Natural killer cell treated with Interleukin-12 subunit alpha and Interleukin-12 subunit beta and Interleukin-15 and Interleukin-18, amount 100 ng/mL, for 72 hours (primary cell): ENCODE data around the gene SYNM. TPM values are rescaled to one million over a fixed set of nuclear protein-coding genes. Genes with fewer than 3 reads are reported as not detected.

Experiments
- ATAC-seq, 2 donors: fragments of 150-1000 bp; cut with Tn5 transposase in 1 of 2; sonication (Bioruptor Pico), chemical (Tn5 transposase) in 1 of 2; 2 replicates each; pipeline ENCODE4 v1.10.0; 2021
- DNase-seq: peaks from one replicate; pipeline ENCODE4 v3.0.0; 2022; ENCODE audit warnings: low spot score
- H3K27ac Mint-ChIP-seq, 2 donors: 1 replicate in 1 of 2; 2 replicates in 1 of 2; pipeline ENCODE4 v1.8.0; 2022; ENCODE audit warnings: mixed read lengths in 2 of 2, mild to moderate bottlenecking in 1 of 2, moderate library complexity in 1 of 2
- H3K27me3 Mint-ChIP-seq, 2 donors: 1 replicate in 1 of 2; 2 replicates in 1 of 2; pipeline ENCODE4 v1.8.0; 2022; ENCODE audit warnings: mixed read lengths in 2 of 2
- H3K36me3 Mint-ChIP-seq: one replicate; pipeline ENCODE4 v1.8.0; 2022; ENCODE audit warnings: mixed read lengths
- H3K4me1 Mint-ChIP-seq, 2 donors: 1 replicate in 1 of 2; 2 replicates in 1 of 2; pipeline ENCODE4 v1.8.0; 2022; ENCODE audit warnings: low read depth in 2 of 2, mixed read lengths in 2 of 2, mild to moderate bottlenecking in 1 of 2
- H3K4me3 Mint-ChIP-seq: one replicate; pipeline ENCODE4 v1.8.0; 2022; ENCODE audit warnings: mixed read lengths
- H3K9me3 Mint-ChIP-seq: 2 replicates; pipeline ENCODE4 v1.8.0; 2022; ENCODE audit warnings: mixed read lengths
- total RNA-seq, 2 donors: library from RNA; stranded (reverse); gene quantifications; one replicate each; pipeline ENCODE4 v1.2.3, GENCODE V29; 2022

Gene SYNM
- total RNA-seq, 2 donors from 2014 or later, result 0.20 to 0.26 TPM

DNA sequence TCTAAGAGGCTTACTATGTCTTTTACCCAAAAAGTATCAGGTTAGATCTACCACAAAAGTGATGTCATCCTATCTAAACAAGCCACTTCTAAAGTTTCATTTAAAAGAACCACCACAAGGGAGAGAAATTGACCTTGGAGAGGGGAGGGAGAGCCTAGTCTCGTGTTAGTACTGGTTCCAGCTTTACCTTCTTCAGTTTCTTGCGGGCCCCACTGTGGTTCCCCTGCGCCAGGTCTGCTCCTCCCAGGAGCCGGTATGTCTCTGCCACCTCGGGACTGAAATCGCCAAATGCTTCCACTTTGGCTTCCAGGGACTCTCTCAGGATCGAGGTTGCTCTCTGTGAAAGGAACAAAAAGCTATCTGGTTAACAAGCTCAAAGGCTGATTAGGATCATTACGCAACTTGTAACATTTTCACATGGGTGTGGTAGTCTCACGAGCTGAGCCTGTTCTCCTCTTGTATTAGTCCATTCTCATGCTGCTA is 51.1 kb downstream of the SYNM start:
- Mint-ChIP-seq H3K27me3 (peaks cover 0 to 7% of the 10 kb centered on the region in 2 donors), H3K36me3 (no peaks in the 10 kb centered on the region), H3K4me3 (no peak overlapping the region), H3K9me3 (no peaks in the 10 kb centered on the region), H3K4me1 (no peaks in the 10 kb centered on the region), H3K27ac (no peak overlapping the region)
- ATAC-seq (peak in 1 of 2 donors; percentile 9), DNase-seq (no peak)

GRCh38 chr15:99157456-99157855 is 52.6 kb downstream of the SYNM start:
- H3K36me3 Mint-ChIP-seq, result no peaks in the 10 kb centered on the region
- no peak for DNase-seq
- no peak overlapping the region for H3K4me3 Mint-ChIP-seq
- no peak for ATAC-seq
- H3K4me1 Mint-ChIP-seq, result no peaks in the 10 kb centered on the region
- H3K27me3 Mint-ChIP-seq, result peaks cover 0 to 7% of the 10 kb centered on the region in 2 donors
- H3K9me3 Mint-ChIP-seq, result no peaks in the 10 kb centered on the region
- H3K27ac Mint-ChIP-seq, result no peak overlapping the region

DNA sequence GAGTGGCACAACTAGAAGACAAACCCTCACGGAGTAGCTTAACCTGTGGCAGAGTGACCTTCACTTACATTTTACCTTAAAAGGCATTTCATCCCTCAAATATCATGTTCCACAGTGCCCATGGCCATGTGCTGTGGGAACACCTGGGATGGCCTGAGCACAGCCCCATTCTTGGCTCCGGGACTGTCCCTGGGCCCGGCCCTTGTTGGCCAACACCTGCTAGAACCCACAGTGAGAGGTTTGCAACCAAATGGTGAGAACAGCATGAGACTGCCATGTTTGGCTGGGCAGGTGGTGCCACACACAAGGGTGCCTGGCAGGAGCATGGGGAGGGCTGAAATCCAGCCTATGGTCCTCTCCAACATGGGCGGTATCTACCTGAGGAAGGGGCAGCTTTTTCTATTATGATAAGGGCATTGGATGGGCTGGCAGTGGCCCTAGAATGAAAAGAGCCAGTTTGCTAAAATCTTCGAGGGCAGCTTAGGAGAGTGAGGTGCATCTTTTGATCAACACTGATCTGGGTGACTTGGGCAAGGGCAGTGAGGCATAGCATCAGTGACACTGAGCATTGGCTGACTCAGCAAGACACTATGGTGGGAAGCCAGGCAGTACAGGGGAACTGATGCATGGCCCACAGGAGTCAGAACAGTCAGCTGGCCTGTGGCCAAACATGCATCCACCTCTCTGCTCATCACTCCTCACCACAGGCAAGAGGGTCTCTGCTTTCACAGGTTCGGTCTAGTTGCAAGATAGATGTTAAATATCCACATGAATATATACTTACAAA is 53.9 kb downstream of the SYNM start:
- H3K9me3 Mint-ChIP-seq, result no peaks in the 10 kb centered on the region
- H3K27me3 Mint-ChIP-seq, result peaks cover 0 to 7% of the 10 kb centered on the region in 2 donors
- no peak overlapping the region for H3K27ac Mint-ChIP-seq
- no peak overlapping the region for H3K4me3 Mint-ChIP-seq
- ATAC-seq (peak; percentile 34 to 53), DNase-seq (no peak)
- H3K4me1 Mint-ChIP-seq, result peaks cover 0 to 3% of the 10 kb centered on the region in 2 donors
- H3K36me3 Mint-ChIP-seq, result no peaks in the 10 kb centered on the region

DNA sequence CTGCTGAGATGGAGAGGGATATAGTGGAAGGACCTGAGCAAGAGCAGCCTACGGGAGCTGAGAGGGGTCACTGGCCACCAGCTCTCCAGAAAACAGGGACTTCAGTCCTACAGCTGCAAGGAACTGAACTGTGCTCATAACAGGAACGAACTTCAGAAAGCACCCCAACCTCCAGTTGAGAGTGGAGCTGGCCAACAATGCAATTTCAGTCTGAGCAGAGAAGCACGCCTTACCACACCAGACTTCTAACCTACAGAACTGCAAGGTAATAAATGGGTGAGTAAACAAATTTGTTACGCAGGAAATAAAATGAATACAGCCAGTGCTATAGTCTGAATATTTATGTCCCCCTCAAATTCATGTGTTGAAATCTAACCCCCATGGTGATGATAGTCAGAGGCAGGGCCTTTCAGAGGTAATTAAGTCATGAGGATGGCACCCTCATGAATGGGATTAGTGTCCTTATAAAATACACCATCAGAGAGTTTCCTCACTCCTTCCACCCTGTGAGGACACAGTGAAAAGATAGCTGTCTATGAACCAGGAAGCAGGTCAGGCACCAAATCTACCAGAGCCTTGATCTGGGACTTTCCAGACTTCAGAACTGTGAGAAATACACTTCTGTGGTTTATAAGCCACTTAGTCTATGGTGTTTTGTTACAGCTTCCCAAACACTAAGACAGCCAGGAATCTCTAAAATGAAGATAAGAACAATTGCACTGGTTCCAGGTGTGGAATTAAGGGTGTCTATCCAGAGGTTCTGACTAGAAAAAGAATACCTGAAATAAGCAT is 58.6 kb downstream of the SYNM start:
- Mint-ChIP-seq H3K4me1 (peaks cover 0 to 3% of the 10 kb centered on the region in 2 donors), H3K9me3 (no peaks in the 10 kb centered on the region)
- DNase-seq, result no peak

DNA sequence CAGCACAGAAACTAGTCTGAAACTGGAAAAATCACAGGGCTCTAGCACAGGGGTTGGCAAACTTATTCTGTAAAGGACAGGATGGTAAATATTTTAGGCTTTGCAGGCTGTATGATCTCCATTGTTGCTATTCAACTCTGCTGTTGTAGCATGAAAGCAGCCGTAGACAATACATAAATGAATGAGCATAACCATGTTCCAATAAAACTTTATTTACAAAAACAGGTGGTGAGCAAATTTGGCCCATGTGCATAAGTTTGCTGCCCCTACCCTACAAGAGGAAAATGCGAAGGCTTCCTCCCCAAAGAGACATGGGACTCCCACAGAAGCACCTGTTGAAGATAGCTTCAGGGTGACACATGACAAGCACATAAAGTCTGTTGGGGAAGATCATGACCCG is 59.2 kb downstream of the SYNM start:
- Mint-ChIP-seq H3K9me3 (no peaks in the 10 kb centered on the region), H3K4me3 (no peak overlapping the region), H3K27ac (no peak overlapping the region), H3K27me3 (peaks cover 0 to 2% of the 10 kb centered on the region in 2 donors), H3K36me3 (no peaks in the 10 kb centered on the region), H3K4me1 (peaks cover 0 to 3% of the 10 kb centered on the region in 2 donors)
- ATAC-seq, result no peak
- DNase-seq, result no peak

More for the DNA sequence above, 58.6 kb downstream of the SYNM start:
- Mint-ChIP-seq H3K4me3 (no peak overlapping the region), H3K36me3 (no peaks in the 10 kb centered on the region), H3K27me3 (peaks cover 0 to 2% of the 10 kb centered on the region in 2 donors), H3K27ac (no peak overlapping the region)
- ATAC-seq, result no peak

GRCh38 chr15:99165020-99165790 is 60.3 kb downstream of the SYNM start:
- DNase-seq, result no peak
- H3K27ac Mint-ChIP-seq, result no peak overlapping the region
- H3K4me3 Mint-ChIP-seq, result no peak overlapping the region
- ATAC-seq, result no peak
- no peaks in the 10 kb centered on the region for H3K9me3 Mint-ChIP-seq
- H3K4me1 Mint-ChIP-seq, result peaks cover 0 to 3% of the 10 kb centered on the region in 2 donors
- H3K36me3 Mint-ChIP-seq, result no peaks in the 10 kb centered on the region
- H3K27me3 Mint-ChIP-seq, result no peaks in the 10 kb centered on the region

GRCh38 chr15:99165956-99166689 is 61.2 kb downstream of the SYNM start:
- DNase-seq, result no peak
- no peak overlapping the region for H3K4me3 Mint-ChIP-seq
- no peak for ATAC-seq
- H3K36me3 Mint-ChIP-seq, result no peaks in the 10 kb centered on the region
- H3K9me3 Mint-ChIP-seq, result no peaks in the 10 kb centered on the region
- H3K27me3 Mint-ChIP-seq, result no peaks in the 10 kb centered on the region
- H3K4me1 Mint-ChIP-seq, result peaks cover 0 to 3% of the 10 kb centered on the region in 2 donors
- H3K27ac Mint-ChIP-seq, result no peak overlapping the region

GRCh38 chr15:99167201-99167600 is 62.3 kb downstream of the SYNM start:
- Mint-ChIP-seq H3K4me3 (no peak overlapping the region), H3K4me1 (peaks cover 0 to 3% of the 10 kb centered on the region in 2 donors), H3K9me3 (no peaks in the 10 kb centered on the region), H3K36me3 (no peaks in the 10 kb centered on the region), H3K27me3 (no peaks in the 10 kb centered on the region), H3K27ac (no peak overlapping the region)
- DNase-seq (no peak), ATAC-seq (no peak)

DNA sequence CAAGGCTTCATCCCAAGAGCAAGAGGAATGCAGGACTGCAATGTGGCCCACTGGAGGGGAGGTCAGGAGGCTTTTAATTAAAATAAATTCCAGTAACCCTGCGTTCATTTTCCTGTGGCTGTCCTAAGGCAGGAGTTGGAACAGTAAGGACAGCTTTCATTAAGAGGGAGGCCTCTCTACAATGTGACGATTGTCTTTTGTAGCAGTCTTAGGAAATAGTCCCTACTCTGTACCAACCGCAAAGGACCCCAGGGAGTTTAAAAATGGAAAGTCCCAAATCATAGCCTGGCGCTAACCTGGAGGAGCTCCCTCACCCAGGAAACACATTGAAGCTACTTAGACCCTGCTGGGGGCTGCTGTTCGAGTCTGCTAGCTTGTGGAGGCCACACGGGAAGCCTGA is 62.8 kb downstream of the SYNM start:
- no peaks in the 10 kb centered on the region for H3K27me3 Mint-ChIP-seq
- no peak overlapping the region for H3K27ac Mint-ChIP-seq
- ATAC-seq, result no peak
- H3K4me1 Mint-ChIP-seq, result peaks cover 0 to 3% of the 10 kb centered on the region in 2 donors
- H3K36me3 Mint-ChIP-seq, result no peaks in the 10 kb centered on the region
- H3K9me3 Mint-ChIP-seq, result no peaks in the 10 kb centered on the region
- no peak for DNase-seq
- no peak overlapping the region for H3K4me3 Mint-ChIP-seq

GRCh38 chr15:99168601-99169580 is 64.0 kb downstream of the SYNM start:
- Mint-ChIP-seq H3K4me3 (no peak overlapping the region), H3K27ac (no peak overlapping the region), H3K4me1 (no peaks in the 10 kb centered on the region), H3K27me3 (no peaks in the 10 kb centered on the region), H3K9me3 (no peaks in the 10 kb centered on the region), H3K36me3 (no peaks in the 10 kb centered on the region)
- no peak for DNase-seq
- peak; percentile 15 to 37 for ATAC-seq

DNA sequence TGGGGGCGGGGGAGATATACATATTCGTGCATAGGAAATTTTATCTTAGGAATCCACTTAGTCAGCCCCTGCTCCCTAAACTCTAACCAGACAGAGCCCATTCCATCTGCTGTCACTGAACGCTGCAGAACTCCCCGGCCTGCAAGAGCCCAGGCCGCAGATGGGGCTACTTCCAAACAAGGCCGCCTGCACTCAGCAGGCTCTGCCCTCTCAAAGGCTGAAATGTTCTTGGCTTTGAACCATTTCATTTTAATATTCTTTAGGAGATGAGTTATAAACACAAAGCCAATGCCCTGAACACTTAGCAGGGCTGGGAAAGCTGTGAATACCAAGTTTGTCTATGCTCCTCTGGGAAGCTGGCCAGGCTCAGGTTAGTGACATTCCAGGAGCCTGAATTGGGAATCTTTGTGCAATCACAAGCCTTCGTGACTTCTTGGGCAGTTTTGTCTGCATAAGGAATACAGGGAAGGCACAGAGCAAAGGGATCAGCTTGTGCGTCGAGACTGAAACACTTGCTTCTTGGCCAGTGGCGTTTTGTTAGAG is 65.0 kb downstream of the SYNM start:
- no peak overlapping the region for H3K4me3 Mint-ChIP-seq
- DNase-seq, result no peak
- no peaks in the 10 kb centered on the region for H3K36me3 Mint-ChIP-seq
- no peaks in the 10 kb centered on the region for H3K4me1 Mint-ChIP-seq
- no peak overlapping the region for H3K27ac Mint-ChIP-seq
- H3K9me3 Mint-ChIP-seq, result no peaks in the 10 kb centered on the region
- ATAC-seq, result no peak
- H3K27me3 Mint-ChIP-seq, result peaks cover 0 to 4% of the 10 kb centered on the region in 2 donors

GRCh38 chr15:99170476-99171065 is 65.7 kb downstream of the SYNM start:
- Mint-ChIP-seq H3K36me3 (no peaks in the 10 kb centered on the region), H3K9me3 (no peaks in the 10 kb centered on the region), H3K4me3 (no peak overlapping the region), H3K4me1 (no peaks in the 10 kb centered on the region), H3K27me3 (peaks cover 0 to 4% of the 10 kb centered on the region in 2 donors), H3K27ac (no peak overlapping the region)
- ATAC-seq (no peak), DNase-seq (no peak)
